T-helper 2 cell treated with Interferon-gamma antibody and Interleukin-4, amounts not matched to agents 5 μg/mL and 100 μg/mL, for 36 hours (primary cell): ENCODE results near the gene COBL.
"Not testable (repeated sequence)": the region's sequence is repeated elsewhere in the genome, so short reads cannot be mapped to it uniquely, and the experiment has no call there.

Experiments
- DNase-seq: peaks from one replicate; pipeline ENCODE4 v3.0.0; 2021; ENCODE audit warnings: low spot score
- H3K27ac Mint-ChIP-seq: one replicate; pipeline ENCODE4 v1.8.0; 2021; ENCODE audit warnings: mild to moderate bottlenecking, mixed read lengths
- H3K27me3 Mint-ChIP-seq: one replicate; pipeline ENCODE4 v1.8.0; 2021; ENCODE audit warnings: low read depth, mixed read lengths
- H3K36me3 Mint-ChIP-seq: one replicate; pipeline ENCODE4 v1.8.0; 2021; ENCODE audit warnings: low read depth, mixed read lengths
- H3K4me1 Mint-ChIP-seq: one replicate; pipeline ENCODE4 v1.8.0; 2021; ENCODE audit warnings: low read depth, mixed read lengths
- H3K4me3 Mint-ChIP-seq: one replicate; pipeline ENCODE4 v1.8.0; 2022; ENCODE audit warnings: mild to moderate bottlenecking, moderate library complexity, mixed read lengths
- H3K9me3 Mint-ChIP-seq: one replicate; pipeline ENCODE4 v1.8.0; 2021; ENCODE audit warnings: mixed read lengths

Gene COBL

GRCh38 chr7:51005074-51005473 is 311.5 kb downstream of the COBL start:
- H3K9me3 Mint-ChIP-seq = peaks cover 3% of the 10 kb centered on the region
- no peak for DNase-seq
- H3K27me3 Mint-ChIP-seq = peaks cover 16% of the 10 kb centered on the region
- no peaks in the 10 kb centered on the region for H3K36me3 Mint-ChIP-seq
- H3K4me3 Mint-ChIP-seq = no peak overlapping the region
- H3K4me1 Mint-ChIP-seq = no peaks in the 10 kb centered on the region
- H3K27ac Mint-ChIP-seq = no peak overlapping the region

GRCh38 chr7:51000956-51001355 is 315.7 kb downstream of the COBL start:
- H3K4me3 Mint-ChIP-seq = no peak overlapping the region
- H3K27me3 Mint-ChIP-seq = peaks cover 17% of the 10 kb centered on the region
- H3K27ac Mint-ChIP-seq = no peak overlapping the region
- H3K4me1 Mint-ChIP-seq = no peaks in the 10 kb centered on the region
- peaks cover 3% of the 10 kb centered on the region for H3K9me3 Mint-ChIP-seq
- no peak for DNase-seq
- H3K36me3 Mint-ChIP-seq = no peaks in the 10 kb centered on the region

GRCh38 chr7:50994753-50995319 is 321.8 kb downstream of the COBL start:
- no peak overlapping the region for H3K4me3 Mint-ChIP-seq
- H3K36me3 Mint-ChIP-seq = no peaks in the 10 kb centered on the region
- no peak for DNase-seq
- H3K4me1 Mint-ChIP-seq = no peaks in the 10 kb centered on the region
- peaks cover 7% of the 10 kb centered on the region for H3K27me3 Mint-ChIP-seq
- peaks cover 3% of the 10 kb centered on the region for H3K9me3 Mint-ChIP-seq
- no peak overlapping the region for H3K27ac Mint-ChIP-seq

- not testable (repeated sequence) for H3K36me3 Mint-ChIP-seq, DNase-seq, H3K4me1 Mint-ChIP-seq
These were observed 326.4 kb downstream of the COBL start for GRCh38 chr7:50990214-50990613.

GRCh38 chr7:50988988-50989387 is 327.6 kb downstream of the COBL start:
- no peaks in the 10 kb centered on the region for H3K36me3 Mint-ChIP-seq
- DNase-seq = no peak
- H3K4me3 Mint-ChIP-seq = no peak overlapping the region
- H3K27me3 Mint-ChIP-seq = peaks cover 5% of the 10 kb centered on the region
- peaks cover 3% of the 10 kb centered on the region for H3K9me3 Mint-ChIP-seq
- no peak overlapping the region for H3K27ac Mint-ChIP-seq
- no peaks in the 10 kb centered on the region for H3K4me1 Mint-ChIP-seq

More at GRCh38 chr7:50990214-50990613, 326.4 kb downstream of the COBL start:
- not testable (repeated sequence) for H3K27me3 Mint-ChIP-seq, H3K4me3 Mint-ChIP-seq, H3K27ac Mint-ChIP-seq, H3K9me3 Mint-ChIP-seq

- Mint-ChIP-seq H3K36me3 (no peaks in the 10 kb centered on the region), H3K4me3 (no peak overlapping the region)
These were observed 328.1 kb downstream of the COBL start for GRCh38 chr7:50988465-50988864.

GRCh38 chr7:50985096-50985495 is 331.5 kb downstream of the COBL start:
- H3K27me3 Mint-ChIP-seq = no peaks in the 10 kb centered on the region
- H3K4me1 Mint-ChIP-seq = no peaks in the 10 kb centered on the region
- no peak overlapping the region for H3K4me3 Mint-ChIP-seq
- no peak for DNase-seq
- H3K9me3 Mint-ChIP-seq = peaks cover under 1% of the 10 kb centered on the region
- no peak overlapping the region for H3K27ac Mint-ChIP-seq
- no peaks in the 10 kb centered on the region for H3K36me3 Mint-ChIP-seq

More at GRCh38 chr7:50988465-50988864, 328.1 kb downstream of the COBL start:
- Mint-ChIP-seq H3K9me3 (peaks cover 3% of the 10 kb centered on the region), H3K4me1 (no peaks in the 10 kb centered on the region), H3K27me3 (peaks cover 5% of the 10 kb centered on the region), H3K27ac (no peak overlapping the region)
- DNase-seq = no peak

- Mint-ChIP-seq H3K4me1 (no peaks in the 10 kb centered on the region), H3K9me3 (no peaks in the 10 kb centered on the region), H3K27me3 (no peaks in the 10 kb centered on the region), H3K27ac (no peak overlapping the region), H3K4me3 (no peak overlapping the region), H3K36me3 (no peaks in the 10 kb centered on the region)
- no peak for DNase-seq
These were observed 332.8 kb downstream of the COBL start for GRCh38 chr7:50983850-50984249.

- H3K36me3 Mint-ChIP-seq = no peaks in the 10 kb centered on the region
- H3K27ac Mint-ChIP-seq = no peak overlapping the region
- H3K27me3 Mint-ChIP-seq = no peaks in the 10 kb centered on the region
- DNase-seq = no peak
- no peak overlapping the region for H3K4me3 Mint-ChIP-seq
- H3K4me1 Mint-ChIP-seq = no peaks in the 10 kb centered on the region
- H3K9me3 Mint-ChIP-seq = no peaks in the 10 kb centered on the region
These were observed 334.0 kb downstream of the COBL start for GRCh38 chr7:50982626-50983025.

GRCh38 chr7:50981743-50982142 is 334.9 kb downstream of the COBL start:
- no peaks in the 10 kb centered on the region for H3K27me3 Mint-ChIP-seq
- DNase-seq = no peak

GRCh38 chr7:50980411-50980810 is 336.2 kb downstream of the COBL start:
- Mint-ChIP-seq H3K27ac (no peak overlapping the region), H3K27me3 (no peaks in the 10 kb centered on the region), H3K36me3 (no peaks in the 10 kb centered on the region), H3K9me3 (no peaks in the 10 kb centered on the region), H3K4me3 (no peak overlapping the region), H3K4me1 (no peaks in the 10 kb centered on the region)
- DNase-seq = no peak

More at GRCh38 chr7:50981743-50982142, 334.9 kb downstream of the COBL start:
- H3K27ac Mint-ChIP-seq = no peak overlapping the region
- H3K4me3 Mint-ChIP-seq = no peak overlapping the region
- no peaks in the 10 kb centered on the region for H3K4me1 Mint-ChIP-seq
- H3K36me3 Mint-ChIP-seq = no peaks in the 10 kb centered on the region
- no peaks in the 10 kb centered on the region for H3K9me3 Mint-ChIP-seq

- H3K9me3 Mint-ChIP-seq = no peaks in the 10 kb centered on the region
- no peaks in the 10 kb centered on the region for H3K36me3 Mint-ChIP-seq
- H3K4me3 Mint-ChIP-seq = no peak overlapping the region
- H3K4me1 Mint-ChIP-seq = peaks cover 2% of the 10 kb centered on the region
- DNase-seq = no peak
- no peaks in the 10 kb centered on the region for H3K27me3 Mint-ChIP-seq
- H3K27ac Mint-ChIP-seq = no peak overlapping the region
These were observed 337.9 kb downstream of the COBL start for GRCh38 chr7:50978633-50979215.

GRCh38 chr7:50977421-50977820 is 339.2 kb downstream of the COBL start:
- peaks cover 2% of the 10 kb centered on the region for H3K4me1 Mint-ChIP-seq
- no peak overlapping the region for H3K27ac Mint-ChIP-seq
- H3K9me3 Mint-ChIP-seq = no peaks in the 10 kb centered on the region

GRCh38 chr7:50976064-50976463 is 340.5 kb downstream of the COBL start:
- H3K27me3 Mint-ChIP-seq = no peaks in the 10 kb centered on the region
- DNase-seq = no peak
- H3K4me1 Mint-ChIP-seq = peaks cover 2% of the 10 kb centered on the region
- no peak overlapping the region for H3K27ac Mint-ChIP-seq
- H3K4me3 Mint-ChIP-seq = no peak overlapping the region
- no peaks in the 10 kb centered on the region for H3K9me3 Mint-ChIP-seq
- no peaks in the 10 kb centered on the region for H3K36me3 Mint-ChIP-seq

More at GRCh38 chr7:50977421-50977820, 339.2 kb downstream of the COBL start:
- Mint-ChIP-seq H3K36me3 (no peaks in the 10 kb centered on the region), H3K4me3 (no peak overlapping the region), H3K27me3 (no peaks in the 10 kb centered on the region)
- no peak for DNase-seq

GRCh38 chr7:50974240-50974639 is 342.4 kb downstream of the COBL start:
- Mint-ChIP-seq H3K36me3 (no peaks in the 10 kb centered on the region), H3K27ac (no peak overlapping the region), H3K4me1 (peaks cover 2% of the 10 kb centered on the region), H3K9me3 (no peaks in the 10 kb centered on the region), H3K4me3 (no peak overlapping the region), H3K27me3 (no peaks in the 10 kb centered on the region)
- no peak for DNase-seq
